NCI-H1417 treated with DMSO at 0.1 percent for 48 hours (cell line): ENCODE measurements around the gene MIS12.

Source experiments
- DNase-seq: peaks from one replicate; lab custom pipeline; 2025; lab: John Stamatoyannopoulos, UW

MIS12 gene

GRCh38 chr17:5535436-5535835, 49.1 kb downstream of the MIS12 start:
- no peak for DNase-seq

- DNase-seq = no peak
These were observed 50.7 kb downstream of the MIS12 start for GRCh38 chr17:5536866-5537650.

- no peak for DNase-seq
These were observed 52.9 kb downstream of the MIS12 start for GRCh38 chr17:5539286-5539685.

- no peak for DNase-seq
These were observed 54.0 kb downstream of the MIS12 start for GRCh38 chr17:5540321-5540720.
